ENCODE data around the gene DNASE2B.

The DNASE2B gene

GRCh38 chr1:84398175-84399155 lies at the start of gene DNASE2B:
TSS of gene DNASE2B (plus strand) at chr1:84398484. CDS start at chr1:84398565, 81 bp downstream.
- DNase-seq = no peak

GRCh38 chr1:84348759-84349158 lies 49.5 kb upstream of the DNASE2B start:
- no peak for DNase-seq

- DNase-seq = no peak
These were observed 48.2 kb upstream of the DNASE2B start for GRCh38 chr1:84350104-84350503.

GRCh38 chr1:84350550-84350949 lies 47.7 kb upstream of the DNASE2B start:
- DNase-seq = no peak

- DNase-seq = no peak
These were observed 45.8 kb upstream of the DNASE2B start for GRCh38 chr1:84352298-84353106.

- DNase-seq = no peak
These were observed 44.6 kb upstream of the DNASE2B start for GRCh38 chr1:84353695-84354094.

- no peak for DNase-seq
These were observed 42.7 kb upstream of the DNASE2B start for GRCh38 chr1:84355556-84355955.

GRCh38 chr1:84356881-84357280 lies 41.4 kb upstream of the DNASE2B start:
- no peak for DNase-seq

GRCh38 chr1:84358695-84359094 lies 39.6 kb upstream of the DNASE2B start:
- DNase-seq = no peak

- no peak for DNase-seq
These were observed 38.0 kb upstream of the DNASE2B start for GRCh38 chr1:84360316-84360715.

- DNase-seq = no peak
These were observed 36.5 kb upstream of the DNASE2B start for GRCh38 chr1:84361796-84362195.

- DNase-seq = no peak
These were observed 35.3 kb upstream of the DNASE2B start for GRCh38 chr1:84363019-84363418.

- DNase-seq = no peak
These were observed 34.7 kb upstream of the DNASE2B start for GRCh38 chr1:84363622-84364021.

- DNase-seq = no peak
These were observed 32.8 kb upstream of the DNASE2B start for GRCh38 chr1:84365225-84366221.

GRCh38 chr1:84366786-84367185 lies 31.5 kb upstream of the DNASE2B start:
- no peak for DNase-seq

- DNase-seq = no peak
These were observed 31.1 kb upstream of the DNASE2B start for GRCh38 chr1:84367219-84367618.

GRCh38 chr1:84368441-84368840 lies 29.8 kb upstream of the DNASE2B start:
- DNase-seq = no peak

- no peak for DNase-seq
These were observed 28.0 kb upstream of the DNASE2B start for GRCh38 chr1:84370266-84370665.

- DNase-seq = no peak
These were observed 27.4 kb upstream of the DNASE2B start for GRCh38 chr1:84370831-84371394.

GRCh38 chr1:84373436-84374141 lies 24.7 kb upstream of the DNASE2B start:
- DNase-seq = no peak

- DNase-seq = no peak
These were observed 23.1 kb upstream of the DNASE2B start for GRCh38 chr1:84374991-84375696.
